Measurements from ENCODE around the gene USE1.

Gene USE1

DNA sequence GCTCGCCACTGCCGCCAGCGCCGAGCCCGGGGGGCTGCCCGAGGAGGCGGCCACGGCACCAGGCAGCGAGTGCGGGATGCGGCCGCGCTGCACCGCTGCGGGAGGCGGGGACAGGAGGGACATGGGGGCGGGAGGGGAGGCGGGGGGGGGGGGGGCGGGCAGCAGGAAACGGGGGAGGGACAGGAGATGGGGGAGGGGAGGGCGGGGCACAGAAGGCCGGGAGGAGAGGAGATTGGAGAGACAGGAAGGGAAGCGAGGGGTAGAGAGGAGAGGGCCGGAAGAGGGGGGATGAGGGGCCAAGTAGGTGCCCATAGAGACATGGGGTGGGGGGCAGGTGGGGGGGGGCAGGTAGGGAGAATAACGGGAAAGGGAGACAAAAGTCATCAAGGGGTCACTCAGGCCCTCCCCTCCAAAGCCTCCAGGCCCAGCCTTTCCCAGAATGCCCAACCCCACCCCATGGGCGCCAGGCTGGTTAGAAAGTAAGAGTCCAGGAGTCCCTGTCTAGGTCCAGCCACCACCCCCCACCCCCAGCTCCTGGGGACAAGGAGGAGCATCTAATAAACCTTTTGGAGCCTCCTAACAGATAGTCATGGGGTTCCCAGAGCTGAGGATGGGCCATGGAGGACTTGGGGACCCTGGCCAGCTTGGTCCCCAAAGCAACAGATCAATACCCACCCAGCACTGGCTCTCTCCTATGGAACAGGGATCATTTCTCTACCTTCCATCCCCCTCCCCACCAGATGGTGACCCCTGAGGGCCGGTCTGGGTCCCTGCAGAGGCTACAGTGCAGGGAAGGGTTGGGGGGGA, 21.0 kb downstream of the USE1 start:
- DNase-seq = no peak

DNA sequence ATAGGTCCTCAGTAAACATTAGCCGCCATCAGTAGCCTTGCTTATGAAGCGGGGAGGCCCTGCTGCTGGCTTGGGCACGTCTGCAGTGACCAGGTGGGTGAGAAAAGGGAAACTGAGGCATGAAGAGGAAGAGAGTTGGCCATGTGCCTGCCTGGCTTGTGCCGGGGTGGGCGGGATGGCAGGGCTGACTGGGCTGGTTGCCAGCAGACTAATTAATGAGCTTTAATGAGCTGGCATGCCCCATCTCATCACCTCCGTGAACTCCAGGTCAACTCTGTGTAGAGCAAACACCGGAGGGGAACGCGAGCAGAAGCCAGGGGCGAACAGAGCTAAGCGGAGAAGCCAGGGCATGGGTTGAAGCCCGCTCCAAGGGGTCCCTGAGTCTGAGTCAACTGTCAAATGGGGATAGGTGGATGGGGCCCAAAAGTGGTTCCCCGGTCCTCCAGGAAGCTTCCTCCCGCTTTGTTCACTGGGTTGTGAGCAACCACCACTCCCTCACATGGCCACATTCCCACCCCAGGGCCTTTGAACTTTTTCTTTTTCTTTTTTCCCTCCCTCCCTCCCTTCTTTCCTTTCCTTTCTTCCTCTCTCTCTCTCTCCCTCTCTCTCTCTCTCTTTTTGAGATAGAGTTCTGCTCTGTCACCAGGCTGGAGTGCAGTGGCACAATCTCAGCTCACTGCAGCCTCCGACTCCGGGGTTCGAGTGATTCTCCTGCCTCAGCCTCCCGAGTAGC, 21.8 kb downstream of the USE1 start:
- DNase-seq = no peak

DNA sequence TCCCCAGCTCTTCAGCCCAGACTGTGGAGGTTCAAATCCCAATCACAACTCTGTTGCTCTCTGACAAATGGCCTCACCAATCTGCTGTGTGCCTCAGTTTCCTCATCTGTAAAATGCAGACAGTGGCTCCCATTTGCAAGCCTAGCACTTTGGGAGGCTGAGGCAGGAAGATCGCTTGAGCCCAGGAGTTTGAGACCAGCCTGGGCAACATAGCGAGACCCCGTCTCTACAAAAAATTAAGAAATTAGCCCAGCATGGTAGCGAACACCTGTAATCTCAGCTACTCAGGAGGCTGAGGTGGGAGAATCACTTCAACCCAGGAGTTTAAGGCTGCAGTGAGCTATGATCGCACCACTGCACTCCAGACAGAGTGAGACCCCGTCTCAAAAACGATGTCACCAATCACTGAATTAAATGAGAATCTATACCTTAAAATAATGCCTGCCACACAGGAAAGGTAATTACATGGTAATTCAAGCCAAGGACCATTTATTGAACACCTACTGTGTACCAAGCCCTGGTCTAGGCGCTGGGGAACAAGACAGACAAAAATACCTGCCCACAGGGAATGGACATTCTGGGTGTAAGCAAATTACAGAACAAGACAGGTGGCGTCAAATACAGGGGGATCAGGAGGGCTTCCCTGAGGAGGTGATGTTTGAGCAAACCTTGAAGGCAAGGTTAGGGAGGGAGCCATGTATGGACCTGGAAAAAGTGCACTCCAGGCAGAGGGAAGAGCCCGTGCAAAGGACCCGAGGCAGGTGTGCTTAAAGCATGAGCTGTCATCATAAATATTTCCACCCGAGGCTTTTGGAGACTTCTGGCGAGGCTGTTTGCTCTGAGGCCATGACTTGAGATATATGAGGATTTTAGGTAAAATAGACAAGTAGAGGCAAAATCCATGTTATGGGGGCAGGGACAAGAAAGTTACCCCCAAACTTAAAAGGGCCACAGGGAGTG, 22.9 kb downstream of the USE1 start:
- DNase-seq = no peak

DNA sequence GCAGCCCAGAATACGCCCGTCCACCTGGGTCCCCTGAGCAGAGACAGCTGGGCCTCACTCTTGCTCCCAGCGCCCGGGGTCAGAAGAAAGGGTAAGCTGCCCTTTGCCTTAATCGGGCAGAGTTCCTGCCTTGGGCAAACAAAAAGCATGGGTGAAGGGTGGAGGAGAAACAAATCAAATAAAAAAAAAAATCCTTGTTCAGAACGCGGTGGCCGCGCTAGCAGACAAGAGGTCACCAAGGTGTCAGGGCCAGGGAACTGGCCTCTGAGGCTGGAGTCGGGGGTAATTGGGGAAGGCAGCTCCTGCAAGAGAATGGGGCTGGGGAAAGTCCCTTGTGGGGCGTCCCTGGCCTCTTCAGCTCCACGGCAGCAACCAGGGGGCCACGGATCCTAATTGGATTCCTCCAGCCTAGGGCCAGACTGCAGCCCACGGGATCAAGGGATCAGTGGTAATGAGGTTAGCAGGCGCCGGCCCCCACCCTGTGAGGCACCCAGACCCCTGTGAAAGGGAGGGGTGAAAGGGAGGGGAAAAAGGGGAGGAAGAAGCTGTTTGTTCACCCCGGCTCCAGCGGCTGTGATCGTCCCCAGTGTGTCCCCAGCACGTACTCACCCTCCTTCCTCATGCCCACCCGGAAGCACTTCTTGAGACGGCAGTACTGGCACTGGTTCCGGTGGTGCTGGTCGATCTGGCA, 25.1 kb downstream of the USE1 start:
- no peak for DNase-seq

DNA sequence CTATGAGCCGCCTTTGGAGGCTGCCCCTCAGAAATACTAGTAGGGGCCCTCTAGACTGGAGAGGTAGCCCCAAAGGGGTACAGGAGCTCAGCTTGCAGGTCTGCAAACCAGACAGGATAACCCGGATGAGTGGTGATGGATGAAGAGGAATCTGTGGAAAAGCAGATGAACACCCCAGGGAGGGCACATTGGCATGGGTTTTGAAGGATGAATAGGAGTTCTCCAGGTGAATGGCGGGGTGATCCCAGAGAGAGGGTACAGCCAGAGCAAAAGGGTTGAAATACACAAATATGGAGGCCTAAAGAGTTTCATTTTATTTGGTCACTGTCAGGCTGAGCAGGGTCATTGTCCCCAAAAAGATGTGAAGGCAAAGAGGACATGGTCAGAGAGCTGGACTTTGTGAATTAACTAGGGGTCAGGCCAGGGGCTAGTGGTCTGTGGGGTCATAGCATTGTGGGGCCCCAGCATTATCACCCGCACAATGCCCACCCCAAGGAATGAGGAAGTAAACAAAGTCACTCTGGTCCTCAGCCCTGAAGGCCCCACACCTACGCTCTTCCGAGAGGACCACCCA, 25.8 kb downstream of the USE1 start:
- DNase-seq = no peak

DNA sequence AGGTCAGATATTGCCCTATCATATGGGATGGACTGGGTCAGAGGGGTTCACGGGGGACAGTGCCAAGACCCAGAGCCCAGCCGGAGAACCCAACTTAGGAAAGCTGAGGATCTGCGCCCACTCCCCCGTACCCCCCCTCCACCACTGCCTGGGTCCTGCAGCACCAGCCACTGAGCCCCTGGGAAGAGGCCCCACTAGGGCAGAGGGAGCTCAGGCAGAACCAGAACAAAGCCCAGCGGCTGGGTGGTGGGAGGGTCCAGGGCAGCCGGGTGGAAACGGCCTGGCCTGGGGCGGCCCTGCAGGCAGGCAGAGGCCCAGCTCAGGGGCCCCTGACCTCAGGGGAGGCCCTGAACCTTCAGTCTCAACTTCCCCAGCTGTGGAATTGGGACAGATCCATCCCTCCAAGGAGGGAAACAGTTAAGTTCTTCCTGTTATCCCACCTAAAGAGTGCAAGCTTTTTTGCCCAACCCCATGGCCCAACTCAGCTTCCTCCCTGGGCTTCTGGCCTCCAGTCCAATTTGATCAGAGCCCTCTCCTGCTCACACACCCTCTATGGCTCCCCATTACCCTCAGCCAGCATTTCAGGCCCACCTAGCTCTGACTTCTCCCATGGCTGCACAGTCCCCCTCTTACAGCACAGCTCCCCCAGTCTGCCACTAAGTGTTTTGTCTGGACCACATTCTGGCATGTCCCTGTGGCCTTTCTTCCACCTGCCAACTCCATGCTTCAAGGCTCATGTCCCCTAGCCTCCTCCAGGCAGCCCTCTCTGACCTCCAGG, 27.5 kb downstream of the USE1 start:
- no peak for DNase-seq

DNA sequence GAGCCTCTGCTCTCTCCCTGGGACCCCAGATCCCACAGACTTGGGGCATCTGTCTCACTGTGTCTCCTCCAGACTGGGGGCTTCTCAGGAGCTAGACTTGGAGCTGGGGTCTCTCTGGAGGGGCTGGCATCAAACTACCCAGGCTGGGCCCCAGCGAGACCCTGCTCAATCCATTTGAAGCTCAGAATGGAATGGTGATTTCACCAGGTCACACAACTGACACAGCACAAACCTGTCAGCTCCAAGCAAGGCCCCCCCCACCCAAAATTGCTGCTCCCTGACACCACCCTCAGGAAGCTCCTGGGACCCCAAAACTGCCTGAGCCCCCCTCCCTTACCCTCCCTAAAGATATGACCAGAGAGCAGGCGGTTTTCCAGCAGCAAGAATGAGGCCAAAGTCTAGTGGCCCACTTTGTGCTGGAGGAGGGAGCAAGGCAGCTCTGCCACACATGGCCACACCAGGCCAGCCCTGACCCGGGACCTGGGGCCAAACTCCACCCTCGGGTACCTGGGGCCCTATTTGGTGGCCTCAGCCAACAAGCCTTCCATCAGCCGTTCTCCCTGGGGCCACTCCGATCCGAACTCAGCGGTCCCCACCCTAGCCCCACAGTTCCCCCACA, 28.2 kb downstream of the USE1 start:
- DNase-seq = no peak

DNA sequence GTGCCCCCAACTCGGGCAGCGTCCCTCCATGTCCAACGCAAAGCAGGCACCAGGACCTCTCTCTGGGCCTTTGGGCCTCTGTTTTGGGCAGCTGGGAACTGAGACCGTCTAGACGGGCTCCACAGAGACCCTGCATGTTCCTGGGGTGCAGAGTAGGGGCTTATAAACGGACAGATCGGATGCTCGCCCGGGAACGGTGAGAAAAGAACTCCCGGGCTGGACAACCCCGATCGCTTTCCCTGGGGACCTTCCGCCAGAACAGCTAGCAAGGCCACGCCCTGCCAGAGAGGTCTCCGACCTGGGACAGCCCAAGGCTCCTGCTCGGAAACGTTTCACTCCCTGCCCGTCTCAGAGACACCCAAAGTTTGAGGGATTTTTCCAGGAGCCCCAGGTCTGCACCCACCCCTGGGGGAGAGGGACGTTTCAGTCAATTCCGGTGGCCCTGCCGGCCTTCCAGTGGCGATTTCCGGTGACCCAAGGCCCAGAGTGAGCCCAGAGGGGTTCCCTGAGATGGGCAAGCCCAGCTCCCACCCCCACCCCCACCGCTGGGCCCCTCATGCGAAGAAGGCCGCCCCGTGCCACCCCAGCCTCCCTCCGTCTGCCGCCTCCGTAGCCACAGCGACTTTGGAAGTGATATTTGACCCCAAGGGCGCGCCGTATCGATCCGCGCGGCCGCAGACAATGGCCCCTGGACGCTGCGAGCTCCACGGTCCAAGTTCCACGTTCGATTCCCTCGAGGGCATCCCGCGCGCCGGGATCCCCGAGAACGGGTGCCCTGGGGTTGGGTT, 28.9 kb downstream of the USE1 start:
- DNase-seq = no peak

DNA sequence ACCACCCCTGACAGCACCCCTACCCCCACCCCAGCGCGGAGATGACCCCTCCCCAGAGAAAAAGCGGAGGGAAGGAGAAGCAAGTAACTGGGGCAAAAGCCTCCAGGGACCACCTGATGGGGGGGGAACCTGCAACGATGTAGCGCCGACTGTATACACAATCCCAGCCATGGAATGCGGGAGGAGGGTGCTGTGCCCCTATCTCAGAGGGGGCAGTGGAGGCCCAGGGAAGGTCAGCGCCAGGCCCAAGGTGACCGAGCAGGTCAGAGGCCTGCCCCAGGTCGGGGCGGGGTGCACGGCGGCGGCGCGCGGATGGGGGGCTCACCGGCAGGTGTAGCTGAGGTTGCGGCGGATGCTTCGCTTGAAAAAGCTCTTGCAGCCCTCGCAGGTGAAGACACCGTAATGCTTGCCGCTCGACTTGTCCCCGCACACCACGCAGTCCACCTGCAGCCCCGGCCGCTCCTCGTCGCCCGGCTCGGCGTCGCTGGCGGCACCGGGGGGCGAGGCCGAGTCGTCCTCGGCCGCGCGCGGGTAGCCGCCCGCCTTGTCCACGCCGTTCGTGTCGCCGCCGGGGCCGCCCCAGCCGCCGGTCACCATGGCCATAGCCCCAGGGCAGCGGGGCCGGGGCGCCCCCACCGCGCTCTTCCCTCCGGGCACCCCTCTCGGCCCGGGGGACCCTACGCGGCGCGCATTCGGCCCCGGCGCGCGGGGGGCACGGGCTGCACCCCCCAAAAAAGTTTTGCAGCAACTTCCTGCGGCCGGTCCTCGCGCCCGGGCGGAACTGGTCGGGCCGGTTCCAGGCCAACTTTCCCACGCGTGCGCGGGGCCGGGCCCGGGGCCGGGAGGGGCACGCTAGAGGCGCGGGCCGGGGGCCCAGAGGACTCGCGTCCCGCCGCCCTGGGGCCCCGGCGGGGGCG, 29.7 kb downstream of the USE1 start:
- no peak for DNase-seq

DNA sequence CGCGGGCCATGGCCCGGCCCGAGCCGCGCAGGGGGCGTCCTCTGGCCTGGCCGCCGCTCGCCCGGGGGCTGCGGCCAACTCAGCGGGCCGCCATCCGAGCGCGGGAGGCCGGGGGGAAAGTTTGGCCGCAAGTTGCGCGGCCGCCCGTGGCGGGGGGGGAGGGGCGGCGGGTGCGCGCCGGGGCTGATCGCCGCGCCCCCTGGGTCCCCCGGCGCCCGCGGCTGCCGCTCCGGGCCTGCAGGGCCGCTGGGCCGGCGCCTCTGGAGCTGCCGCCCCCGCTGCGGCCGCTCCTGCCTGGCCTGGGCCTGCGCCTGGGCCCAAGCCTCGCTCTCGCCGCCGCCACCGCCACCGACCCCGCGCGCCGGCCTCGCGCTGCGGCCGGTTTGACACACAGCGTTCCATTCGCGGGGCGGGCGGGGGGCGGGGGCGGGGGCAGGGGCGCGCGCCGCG, 30.4 kb downstream of the USE1 start, which contains the start of gene NR2F6:
NR2F6 (minus strand) TSS at position 385 of the 450 bp plus-strand sequence. CDS start 699 bp downstream, outside the sequence.
- no peak for DNase-seq

DNA sequence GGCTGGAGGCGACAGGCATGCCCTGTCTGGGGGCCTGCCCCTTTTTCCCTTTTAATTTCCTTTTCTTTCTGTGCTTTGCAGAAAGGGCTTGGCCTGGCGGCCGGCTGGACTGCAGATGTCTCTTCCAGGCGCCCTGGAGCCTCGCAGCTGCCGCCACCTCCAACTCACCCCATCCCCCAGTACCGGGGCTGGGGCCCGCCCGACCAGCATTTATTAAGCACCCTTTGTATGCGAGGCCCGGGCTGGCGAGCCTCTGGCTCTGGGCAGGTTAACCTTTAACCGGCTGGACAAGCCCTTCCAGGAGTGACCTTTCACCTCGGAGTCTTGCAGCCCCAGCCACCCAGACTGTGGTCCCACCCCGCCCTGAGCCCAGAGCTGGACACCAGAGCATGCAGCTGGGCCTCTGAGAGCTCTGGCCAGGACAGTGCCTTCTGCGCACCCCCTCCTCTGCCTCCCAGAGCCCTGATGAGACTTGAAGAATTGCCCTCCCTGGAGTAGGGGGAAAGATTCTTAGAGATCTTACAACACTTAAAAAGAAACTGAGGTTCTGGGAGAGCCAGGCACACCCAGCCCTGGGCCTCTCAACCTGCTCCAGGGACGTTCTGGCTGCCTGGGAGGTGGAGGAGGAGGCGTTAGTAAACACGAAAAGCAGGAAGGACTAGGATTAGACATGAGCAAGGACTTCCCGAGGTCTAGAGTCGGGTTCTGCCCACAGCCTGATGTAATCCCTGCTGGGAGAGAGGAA, 31.7 kb downstream of the USE1 start:
- no peak for DNase-seq

DNA sequence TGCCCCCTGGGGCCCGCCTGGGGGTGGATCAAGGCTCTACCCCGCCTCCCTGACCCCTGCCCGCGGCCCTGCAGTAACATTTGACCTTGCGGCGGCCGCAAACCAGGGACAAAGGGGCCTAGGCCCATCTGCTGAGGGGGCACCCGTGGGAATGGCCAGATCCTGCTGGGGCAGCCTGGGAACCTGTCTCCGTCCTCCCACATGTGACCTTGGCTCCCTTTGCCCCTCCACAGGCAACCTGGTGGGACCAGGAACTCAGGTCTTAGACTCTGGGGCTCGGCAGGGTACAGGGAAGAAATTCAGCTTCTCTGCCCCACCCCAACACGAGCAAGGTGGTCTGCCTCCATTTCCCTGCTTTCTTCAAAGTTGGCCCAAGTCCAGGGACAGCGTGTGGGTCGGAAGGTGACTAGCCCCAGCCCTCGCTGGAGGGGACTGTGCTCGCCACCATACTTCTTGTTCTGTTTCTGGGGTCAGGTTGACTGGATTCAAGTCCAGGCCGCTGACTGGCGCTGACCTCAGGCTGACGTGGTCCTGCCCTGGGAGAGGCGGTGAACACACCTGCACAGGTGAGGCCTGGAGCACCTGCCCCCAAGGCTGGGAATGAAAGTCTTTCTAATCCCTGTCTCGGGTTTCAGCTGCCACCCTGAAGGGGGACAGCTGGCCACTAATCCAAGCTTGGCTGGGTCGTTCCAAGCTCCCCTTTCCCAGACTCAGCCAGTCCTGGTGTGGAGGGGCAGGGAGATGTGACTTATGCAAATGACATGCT, 33.0 kb downstream of the USE1 start:
- DNase-seq = no peak

DNA sequence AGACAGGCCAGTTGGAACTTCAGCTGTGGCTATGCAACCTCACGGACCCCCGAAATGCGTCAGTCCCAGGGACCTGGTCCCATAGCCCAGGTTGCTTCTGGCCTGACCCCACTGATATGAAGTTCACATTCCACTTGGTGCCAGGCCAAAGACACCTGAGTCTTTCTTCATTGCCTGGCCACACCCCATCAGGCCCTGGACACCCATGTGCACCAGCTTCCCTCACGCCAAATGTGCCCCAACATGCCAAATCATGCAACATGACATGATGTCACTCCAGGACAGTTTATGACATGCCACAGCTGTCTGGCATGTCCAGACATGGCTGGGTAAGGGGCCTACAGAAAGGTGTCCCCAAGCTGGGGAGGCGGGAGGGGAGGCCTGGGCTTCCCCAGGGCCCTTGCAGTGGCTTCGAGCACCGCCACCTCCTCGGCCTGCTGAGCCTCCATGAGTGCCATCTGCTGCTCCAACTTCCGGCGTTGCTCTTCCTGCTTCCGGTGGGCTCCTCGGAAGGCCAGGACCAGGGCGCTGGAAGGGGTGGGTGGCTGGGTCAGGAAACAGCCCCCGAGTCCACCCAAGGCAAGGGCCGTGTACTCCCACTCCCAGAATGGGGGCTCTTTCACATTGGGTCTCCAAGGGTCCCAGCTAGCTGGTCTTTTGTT, 34.9 kb downstream of the USE1 start:
- no peak for DNase-seq

DNA sequence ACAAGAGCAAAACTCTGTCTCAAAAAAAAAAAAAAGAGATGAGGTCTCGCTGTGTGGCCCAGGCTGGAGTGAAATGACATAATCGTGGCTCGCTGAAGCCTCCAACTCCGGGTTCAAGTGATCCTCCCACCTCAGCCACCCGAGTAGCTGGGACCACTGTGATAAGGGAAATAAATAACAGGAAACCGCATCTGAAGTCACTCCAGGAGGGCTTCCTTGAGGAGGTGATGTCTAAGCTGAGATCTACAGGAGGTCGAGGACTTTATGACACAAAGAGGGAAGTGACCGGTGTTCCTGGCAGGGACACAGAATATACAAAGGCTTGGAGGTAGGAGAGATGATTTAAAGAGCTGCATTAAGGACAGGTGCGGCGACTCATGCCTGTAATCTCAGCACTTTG, 39.5 kb downstream of the USE1 start:
- DNase-seq = no peak

DNA sequence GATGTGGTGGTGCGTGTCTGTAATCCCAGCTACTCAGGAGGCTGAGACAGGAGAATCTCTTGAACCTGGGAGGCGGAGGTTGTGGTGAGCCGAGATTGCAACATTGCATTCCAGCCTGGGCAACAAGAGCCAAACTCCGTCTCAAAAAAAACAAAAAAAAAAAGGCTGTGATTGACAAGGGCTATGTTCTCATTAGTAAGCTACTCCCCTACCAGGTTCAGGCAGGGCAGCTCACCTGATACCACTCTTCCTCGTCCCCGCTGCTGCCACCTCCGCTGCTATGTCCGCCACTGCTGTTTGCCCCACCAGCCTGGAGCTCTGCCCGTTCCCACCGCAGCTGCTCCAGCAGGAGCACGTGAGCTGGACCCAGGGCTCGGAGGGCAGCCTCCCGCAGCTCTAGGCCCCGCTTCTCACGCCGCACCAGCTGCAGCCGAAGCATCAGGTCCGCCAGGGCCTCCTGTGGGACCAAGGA, 40.0 kb downstream of the USE1 start:
- no peak for DNase-seq

DNA sequence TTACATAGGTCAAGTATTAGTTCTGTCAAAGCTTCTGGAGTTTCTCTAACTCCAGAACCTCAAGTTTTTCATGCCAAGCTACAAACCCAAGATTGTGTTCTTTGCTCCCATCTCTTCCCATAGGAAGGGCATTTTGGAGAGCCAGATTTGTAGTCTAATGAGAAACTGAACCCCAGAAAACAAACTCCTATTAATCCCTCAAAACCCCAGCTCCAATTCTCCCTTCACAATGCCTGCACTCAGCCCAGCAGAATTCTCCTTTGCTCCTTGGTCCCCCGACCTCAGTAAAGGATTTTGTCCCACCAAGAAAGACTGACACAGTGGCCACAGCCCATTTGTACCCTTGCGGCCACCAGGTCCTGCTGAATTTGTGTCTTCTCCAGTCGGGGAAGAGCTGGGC, 41.0 kb downstream of the USE1 start:
- no peak for DNase-seq
